Thoracic aorta (tissue), 2 donors: ENCODE measurements around the gene INPP5D. TPM values are rescaled to one million over a fixed set of nuclear protein-coding genes. Genes with fewer than 3 reads are reported as not detected.

Source experiments
- ATAC-seq: fragments of 150-250 bp; one replicate; pipeline ENCODE4 v1.8.0; 2017; ENCODE audit warnings: low read depth; ENCODE audit not compliant: insufficient number of reproducible peaks, low FRiP score
- DNase-seq: peaks from one replicate; pipeline ENCODE4 v3.0.0-alpha.2; 2020; ENCODE audit warnings: low spot score
- H3K27ac ChIP-seq, 2 donors: fragments of 200-600 bp; sonication (generic); 1 replicate in 1 of 2; 2 replicates in 1 of 2; pipeline ENCODE4 v1.5.1; 2016; ENCODE audit warnings: mild to moderate bottlenecking in 2 of 2, moderate library complexity in 2 of 2
- H3K27me3 ChIP-seq: fragments of 200-600 bp; sonication (generic); replicated peaks from 2 replicates; pipeline ENCODE4 v1.6.0; 2016; ENCODE audit warnings: mild to moderate bottlenecking; ENCODE audit not compliant: insufficient read depth
- H3K36me3 ChIP-seq: fragments of 200-600 bp; sonication (generic); one replicate; pipeline ENCODE4 v1.5.1; 2016
- H3K4me1 ChIP-seq, 2 donors: fragments of 200-600 bp; sonication (generic); 1 replicate in 1 of 2; 2 replicates in 1 of 2; pipeline versions ENCODE4 v1.5.1 to v1.6.0; 2016; ENCODE audit warnings: low read depth in 2 of 2, mild to moderate bottlenecking in 1 of 2; ENCODE audit not compliant: control insufficient read depth in 1 of 2
- H3K4me3 ChIP-seq: fragments of 200-600 bp; sonication (generic); 2 replicates; pipeline ENCODE4 v1.5.1; 2016; ENCODE audit warnings: mild to moderate bottlenecking
- H3K9me3 ChIP-seq: fragments of 200-600 bp; sonication (generic); 2 replicates; pipeline ENCODE4 v1.5.1; 2016
- CTCF ChIP-seq: fragments of 200-600 bp; sonication (generic); IDR thresholded peaks from one replicate; pipeline ENCODE4 v1.5.1; 2019; ENCODE audit warnings: antibody characterized with exemption
- total RNA-seq, 2 donors: library from RNA; depleted of rRNA; stranded (reverse); fragments of >200 nt; gene quantifications; one replicate each; pipeline versions ENCODE4 v1.1.0 to v1.2.3, GENCODE V29; 2016

INPP5D gene
- total RNA-seq, 2 donors from 2014 or later, result 24.2 to 49.7 TPM

- no peak for TF ChIP-seq CTCF
- Histone ChIP-seq H3K27me3 (no peaks in the 10 kb centered on the region), H3K27ac (no peak overlapping the region), H3K9me3 (no peaks in the 10 kb centered on the region), H3K4me3 (no peak overlapping the region), H3K36me3 (no peaks in the 10 kb centered on the region), H3K4me1 (peaks cover 13 to 19% of the 10 kb centered on the region in 2 donors)
- ATAC-seq (no peak), DNase-seq (no peak)
These were observed 188.9 kb downstream of the INPP5D start for GRCh38 chr2:233248999-233249398.

DNA sequence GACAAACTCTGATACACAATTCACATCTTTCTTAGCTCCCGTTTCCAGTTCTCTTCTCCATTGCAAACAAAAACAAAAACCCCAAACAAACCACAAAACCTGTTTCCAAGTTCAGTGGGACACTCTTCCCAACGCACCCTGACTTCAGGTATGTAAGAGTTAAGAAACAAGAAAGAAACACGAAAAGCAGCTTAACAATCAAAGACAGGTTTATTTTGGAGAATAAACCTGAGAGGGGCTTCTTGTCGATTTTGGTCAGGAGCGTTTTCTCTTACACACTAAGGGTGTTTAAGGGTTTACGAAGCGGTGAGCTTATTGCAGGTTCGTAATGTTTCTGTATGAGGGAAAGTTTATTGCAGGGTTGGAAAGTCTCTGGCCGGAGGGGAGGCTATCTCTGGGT is 190.4 kb downstream of the INPP5D start:
- H3K36me3 ChIP-seq, result no peaks in the 10 kb centered on the region

GRCh38 chr2:233250985-233251305 is 190.8 kb downstream of the INPP5D start:
- TF ChIP-seq CTCF, result no peak
- peak overlapping the region; percentile 96 for H3K4me3 ChIP-seq
- peak; percentile 8 for ATAC-seq

More for the DNA sequence above, 190.4 kb downstream of the INPP5D start:
- TF ChIP-seq CTCF, result no peak
- no peak for ATAC-seq
- no peaks in the 10 kb centered on the region for H3K9me3 ChIP-seq
- H3K4me3 ChIP-seq, result no peak overlapping the region
- no peak overlapping the region for H3K27ac ChIP-seq
- H3K4me1 ChIP-seq, result peaks cover 16 to 33% of the 10 kb centered on the region in 2 donors
- H3K27me3 ChIP-seq, result no peaks in the 10 kb centered on the region
- DNase-seq, result no peak

DNA sequence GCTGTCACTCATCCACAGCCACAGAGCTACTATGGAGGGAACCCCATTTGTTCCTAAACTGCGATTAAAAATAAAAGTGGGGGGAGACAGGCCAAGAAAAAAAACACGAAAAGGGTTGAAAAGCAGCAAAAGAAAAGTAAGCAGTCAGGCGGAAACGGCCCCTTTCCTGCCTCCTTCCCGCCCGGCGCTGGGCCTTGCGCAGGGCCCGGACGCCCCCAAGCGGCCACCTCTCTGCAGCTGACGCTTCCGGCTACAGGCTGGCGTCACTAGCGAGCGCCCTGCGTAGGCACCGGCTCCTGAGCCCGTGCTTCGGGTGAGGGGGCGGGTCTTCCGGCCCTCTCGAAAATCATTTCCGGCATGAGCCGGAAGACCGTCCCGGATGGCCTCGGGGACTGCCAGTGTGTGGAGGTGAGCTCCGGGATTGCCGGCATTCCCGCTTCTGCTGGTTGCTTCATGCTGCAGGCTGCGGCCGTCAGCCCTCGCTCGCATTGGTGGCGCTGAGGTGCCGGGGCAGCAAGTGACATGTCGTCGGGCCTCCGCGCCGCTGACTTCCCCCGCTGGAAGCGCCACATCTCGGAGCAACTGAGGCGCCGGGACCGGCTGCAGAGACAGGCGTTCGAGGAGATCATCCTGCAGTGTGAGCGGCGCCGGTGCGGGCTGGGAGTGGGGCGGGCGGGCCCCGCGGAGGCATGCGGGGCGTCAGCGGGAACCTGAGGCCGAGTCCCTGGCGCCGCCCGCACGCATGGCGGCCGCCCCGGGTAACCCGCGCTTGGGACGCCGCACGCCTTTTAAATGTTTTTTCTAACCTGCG is 191.4 kb downstream of the INPP5D start, which contains the start of gene ATG16L1:
ATG16L1 (plus strand) TSS at position 368 of the 811 bp plus-strand sequence; CDS start at position 523, 155 bp downstream.
- H3K36me3 ChIP-seq, result peaks cover under 1% of the 10 kb centered on the region
- no peaks in the 10 kb centered on the region for H3K9me3 ChIP-seq
- H3K4me1 ChIP-seq, result peaks cover 16 to 36% of the 10 kb centered on the region in 2 donors
- DNase-seq (peak; percentile 76), ATAC-seq (peak; percentile 98)
- peak; percentile 90 for TF ChIP-seq CTCF
- H3K4me3 ChIP-seq, result peak within 1 kb of the TSS; percentile 96
- H3K27ac ChIP-seq, result peak within 1 kb of the TSS; percentile 83 to 87
- no peaks in the 10 kb centered on the region for H3K27me3 ChIP-seq

More at GRCh38 chr2:233250985-233251305, 190.8 kb downstream of the INPP5D start:
- H3K36me3 ChIP-seq, result no peaks in the 10 kb centered on the region
- no peak for DNase-seq
- H3K27me3 ChIP-seq, result no peaks in the 10 kb centered on the region
- no peaks in the 10 kb centered on the region for H3K9me3 ChIP-seq
- H3K27ac ChIP-seq, result peak overlapping the region; percentile 83 to 87
- peaks cover 16 to 36% of the 10 kb centered on the region in 2 donors for H3K4me1 ChIP-seq

DNA sequence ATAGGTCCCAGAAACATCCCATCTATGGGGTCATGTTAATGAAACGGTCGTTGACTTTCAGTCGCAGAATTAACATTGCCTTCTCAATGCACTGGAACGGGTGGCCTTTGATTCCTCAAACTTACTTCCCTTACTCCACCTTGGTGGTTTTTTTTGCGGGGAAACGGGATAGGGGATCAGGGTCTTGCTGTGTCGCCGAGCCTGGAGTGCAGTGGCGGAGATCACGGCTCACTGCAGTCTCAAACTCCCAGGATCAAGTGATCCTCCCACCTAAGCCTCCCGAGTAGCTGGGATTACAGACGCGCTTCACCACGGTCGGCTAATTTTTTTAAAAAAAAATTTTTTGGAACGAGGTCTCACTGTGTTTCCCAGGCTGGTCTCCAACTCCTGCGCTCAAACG is 192.1 kb downstream of the INPP5D start:
- Histone ChIP-seq H3K4me3 (peak overlapping the region; percentile 96), H3K36me3 (peaks cover 8% of the 10 kb centered on the region), H3K27ac (peak overlapping the region; percentile 83 to 87), H3K9me3 (no peaks in the 10 kb centered on the region), H3K27me3 (no peaks in the 10 kb centered on the region), H3K4me1 (peaks cover 16 to 36% of the 10 kb centered on the region in 2 donors)
- ATAC-seq (no peak), DNase-seq (no peak)
- no peak for TF ChIP-seq CTCF
